ENCODE results near the gene TMEM63A. TPM values are rescaled to one million over a fixed set of nuclear protein-coding genes. Genes with fewer than 3 reads are reported as not detected.

The TMEM63A gene
- total RNA-seq, 1 experiment from 2014 or later = 115 TPM

DNA sequence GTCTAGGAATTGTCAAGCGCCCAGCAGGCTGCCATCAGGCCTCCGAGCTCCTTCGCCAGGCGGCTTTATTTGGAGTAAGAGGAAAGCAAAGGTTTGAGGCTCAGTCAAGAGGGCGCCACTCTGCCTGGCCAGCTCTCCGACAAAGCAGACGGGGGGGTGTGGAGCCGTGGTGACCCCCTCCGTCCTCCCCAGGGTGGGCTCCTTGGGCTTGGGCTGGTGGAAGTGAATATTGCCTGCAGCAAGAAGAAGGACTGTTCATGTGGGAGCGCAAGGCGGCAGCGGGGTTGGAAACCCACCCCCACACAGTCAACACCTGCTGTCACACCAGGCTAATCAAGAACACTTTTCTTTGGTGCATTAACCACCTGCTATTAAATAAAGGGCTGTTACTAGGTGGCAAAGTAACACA lies 57.6 kb downstream of the TMEM63A start:
- Histone ChIP-seq H3K4me1 (replicated peaks; ENCODE audit: insufficient read depth) (0 out of 2 replicates have a peak, but pooled peaks cover 5% of the 10 kb centered on the region), H3K9me2 (ENCODE audit: insufficient read depth) (no peaks in the 10 kb centered on the region; the same call in 1 of the 2 replicates), H3K9me3 (ENCODE audit: insufficient read depth, low read depth) (no peaks in the 10 kb centered on the region), H3K4me2 (no peak overlapping the region), H3K4me3 (no peak overlapping the region), H4K20me1 (ENCODE audit: insufficient read depth) (peaks cover 9% of the 10 kb centered on the region; the same call in 1 of the 2 replicates), H3F3A (ENCODE audit: insufficient read depth, low read depth) (no peaks in the 10 kb centered on the region), H3K27ac (no peak overlapping the region), H3K27me3 (ENCODE audit: insufficient read depth, low read depth) (no peaks in the 10 kb centered on the region), H3K36me3 (ENCODE audit: low read depth) (peaks cover 38% of the 10 kb centered on the region), H2AFZ (no peak overlapping the region), H3K79me2 (ENCODE audit: low read depth) (peaks cover 70% of the 10 kb centered on the region)
- ChIA-PET POLR2A (ENCODE audit: unreplicated experiment) (interaction anchor here (0.5 kb wide), 1 partner anchor 11 kb away, joined by 4 read pairs; no protein-coding TSS in a partner anchor), CTCF (no interaction called here)
- intact Hi-C loops (cut with micrococcal nuclease; ENCODE audit: unreplicated experiment) = no loop called here
- no peak for DNase-seq
- TF ChIP-seq CTCF (conservative IDR thresholded peaks at IDR 0.05) (no peak), EZH2 (IDR thresholded peaks at IDR 0.05; ENCODE audit: low read depth) (no peak)
- no TSS peak for BruUV-seq (replicated peaks)

DNA sequence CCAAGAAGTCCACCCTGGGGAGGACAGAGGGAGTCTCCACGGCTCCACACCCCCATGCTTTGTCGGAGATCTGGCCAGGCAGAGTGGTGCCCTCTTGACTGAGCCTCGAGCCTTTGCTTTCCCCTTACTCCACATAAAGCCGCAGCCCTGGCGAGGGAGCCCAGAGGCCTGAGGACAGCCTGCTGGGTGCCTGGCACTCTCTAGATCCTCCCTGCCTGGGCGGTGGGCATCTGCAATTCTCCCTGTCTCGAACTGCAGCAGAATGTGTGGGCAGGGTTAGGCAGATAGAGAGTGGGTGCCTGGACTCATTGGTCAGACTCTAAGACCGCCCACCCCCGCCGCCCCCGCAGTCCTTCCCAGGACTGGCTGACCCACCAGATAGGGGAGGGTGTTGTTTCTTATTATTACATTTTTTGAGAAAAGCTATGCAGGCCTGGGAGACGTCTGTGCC lies 58.3 kb downstream of the TMEM63A start:
- Histone ChIP-seq H3K9me2 (ENCODE audit: insufficient read depth) (no peaks in the 10 kb centered on the region; the same call in 1 of the 2 replicates), H3K27me3 (ENCODE audit: insufficient read depth, low read depth) (no peaks in the 10 kb centered on the region), H3K36me3 (ENCODE audit: low read depth) (peaks cover 42% of the 10 kb centered on the region), H3F3A (ENCODE audit: insufficient read depth, low read depth) (no peaks in the 10 kb centered on the region), H2AFZ (no peak overlapping the region), H3K79me2 (ENCODE audit: low read depth) (peaks cover 75% of the 10 kb centered on the region), H3K27ac (no peak overlapping the region), H4K20me1 (ENCODE audit: insufficient read depth) (peaks cover 9% of the 10 kb centered on the region; the same call in 1 of the 2 replicates), H3K4me2 (no peak overlapping the region), H3K9me3 (ENCODE audit: insufficient read depth, low read depth) (no peaks in the 10 kb centered on the region), H3K4me1 (replicated peaks; ENCODE audit: insufficient read depth) (0 out of 2 replicates have a peak, but pooled peaks cover 5% of the 10 kb centered on the region), H3K4me3 (no peak overlapping the region)
- no TSS peak for BruUV-seq (replicated peaks)
- intact Hi-C loops (cut with micrococcal nuclease; ENCODE audit: unreplicated experiment) = no loop called here
- POLR2A ChIA-PET (ENCODE audit: unreplicated experiment) = interaction anchor here (0.5 kb wide), 1 partner anchor 11 kb away, joined by 4 read pairs; no protein-coding TSS in a partner anchor
- CTCF ChIA-PET = no interaction called here
- DNase-seq = no peak
- TF ChIP-seq EZH2 (IDR thresholded peaks at IDR 0.05; ENCODE audit: low read depth) = no peak
- no peak for TF ChIP-seq CTCF (conservative IDR thresholded peaks at IDR 0.05)

- CTCF ChIA-PET = interaction anchor here (0.7 kb wide), 1 partner anchor 10 kb away, joined by 3 read pairs; no protein-coding TSS in a partner anchor
- H3K9me2 ChIP-seq (ENCODE audit: insufficient read depth) = no peaks in the 10 kb centered on the region; the same call in 1 of the 2 replicates
- H3K4me1 ChIP-seq (replicated peaks; ENCODE audit: insufficient read depth) = peaks cover 13% of the 10 kb centered on the region
- no peak overlapping the region for H3K4me3 ChIP-seq
- intact Hi-C loops (cut with micrococcal nuclease; ENCODE audit: unreplicated experiment) = no loop called here
- H3K9me3 ChIP-seq (ENCODE audit: insufficient read depth, low read depth) = no peaks in the 10 kb centered on the region
- H3K27ac ChIP-seq = no peak overlapping the region
- no peak overlapping the region for H2AFZ ChIP-seq
- no TSS peak for BruUV-seq (replicated peaks)
- no peaks in the 10 kb centered on the region for H3K27me3 ChIP-seq (ENCODE audit: insufficient read depth, low read depth)
- H3K79me2 ChIP-seq (ENCODE audit: low read depth) = peaks cover 84% of the 10 kb centered on the region
- H4K20me1 ChIP-seq (ENCODE audit: insufficient read depth) = peaks cover 9% of the 10 kb centered on the region; the same call in 1 of the 2 replicates
- no peak for DNase-seq
- POLR2A ChIA-PET (ENCODE audit: unreplicated experiment) = no interaction called here
- H3K36me3 ChIP-seq (ENCODE audit: low read depth) = peaks cover 49% of the 10 kb centered on the region
- TF ChIP-seq CTCF (conservative IDR thresholded peaks at IDR 0.05) (no peak), EZH2 (IDR thresholded peaks at IDR 0.05; ENCODE audit: low read depth) (no peak)
- peaks cover 5% of the 10 kb centered on the region; the same call in 1 of the 2 replicates for H3F3A ChIP-seq (ENCODE audit: insufficient read depth, low read depth)
- no peak overlapping the region for H3K4me2 ChIP-seq
Measured at GRCh38 chr1:225822655-225823403, 59.4 kb downstream of the TMEM63A start.

Data from PC-9 (cell line).